Urothelium cell line (cell line): ENCODE results near the gene SYNJ2.
"Not testable (repeated sequence)": the region's sequence is repeated elsewhere in the genome, so short reads cannot be mapped to it uniquely, and the experiment has no call there.

ENCODE experiments used
- DNase-seq: peaks from one replicate; pipeline ENCODE4 v3.0.0; 2011; ENCODE audit warnings: low spot score, mixed read lengths
- FAIRE-seq: peaks from 2 replicates; lab custom pipeline; 2011; peaks lifted over from hg19 to GRCh38; lab: Jason Lieb, UNC

SYNJ2 gene, protein sequence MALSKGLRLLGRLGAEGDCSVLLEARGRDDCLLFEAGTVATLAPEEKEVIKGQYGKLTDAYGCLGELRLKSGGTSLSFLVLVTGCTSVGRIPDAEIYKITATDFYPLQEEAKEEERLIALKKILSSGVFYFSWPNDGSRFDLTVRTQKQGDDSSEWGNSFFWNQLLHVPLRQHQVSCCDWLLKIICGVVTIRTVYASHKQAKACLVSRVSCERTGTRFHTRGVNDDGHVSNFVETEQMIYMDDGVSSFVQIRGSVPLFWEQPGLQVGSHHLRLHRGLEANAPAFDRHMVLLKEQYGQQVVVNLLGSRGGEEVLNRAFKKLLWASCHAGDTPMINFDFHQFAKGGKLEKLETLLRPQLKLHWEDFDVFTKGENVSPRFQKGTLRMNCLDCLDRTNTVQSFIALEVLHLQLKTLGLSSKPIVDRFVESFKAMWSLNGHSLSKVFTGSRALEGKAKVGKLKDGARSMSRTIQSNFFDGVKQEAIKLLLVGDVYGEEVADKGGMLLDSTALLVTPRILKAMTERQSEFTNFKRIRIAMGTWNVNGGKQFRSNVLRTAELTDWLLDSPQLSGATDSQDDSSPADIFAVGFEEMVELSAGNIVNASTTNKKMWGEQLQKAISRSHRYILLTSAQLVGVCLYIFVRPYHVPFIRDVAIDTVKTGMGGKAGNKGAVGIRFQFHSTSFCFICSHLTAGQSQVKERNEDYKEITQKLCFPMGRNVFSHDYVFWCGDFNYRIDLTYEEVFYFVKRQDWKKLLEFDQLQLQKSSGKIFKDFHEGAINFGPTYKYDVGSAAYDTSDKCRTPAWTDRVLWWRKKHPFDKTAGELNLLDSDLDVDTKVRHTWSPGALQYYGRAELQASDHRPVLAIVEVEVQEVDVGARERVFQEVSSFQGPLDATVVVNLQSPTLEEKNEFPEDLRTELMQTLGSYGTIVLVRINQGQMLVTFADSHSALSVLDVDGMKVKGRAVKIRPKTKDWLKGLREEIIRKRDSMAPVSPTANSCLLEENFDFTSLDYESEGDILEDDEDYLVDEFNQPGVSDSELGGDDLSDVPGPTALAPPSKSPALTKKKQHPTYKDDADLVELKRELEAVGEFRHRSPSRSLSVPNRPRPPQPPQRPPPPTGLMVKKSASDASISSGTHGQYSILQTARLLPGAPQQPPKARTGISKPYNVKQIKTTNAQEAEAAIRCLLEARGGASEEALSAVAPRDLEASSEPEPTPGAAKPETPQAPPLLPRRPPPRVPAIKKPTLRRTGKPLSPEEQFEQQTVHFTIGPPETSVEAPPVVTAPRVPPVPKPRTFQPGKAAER (N-terminal part only)

DNA sequence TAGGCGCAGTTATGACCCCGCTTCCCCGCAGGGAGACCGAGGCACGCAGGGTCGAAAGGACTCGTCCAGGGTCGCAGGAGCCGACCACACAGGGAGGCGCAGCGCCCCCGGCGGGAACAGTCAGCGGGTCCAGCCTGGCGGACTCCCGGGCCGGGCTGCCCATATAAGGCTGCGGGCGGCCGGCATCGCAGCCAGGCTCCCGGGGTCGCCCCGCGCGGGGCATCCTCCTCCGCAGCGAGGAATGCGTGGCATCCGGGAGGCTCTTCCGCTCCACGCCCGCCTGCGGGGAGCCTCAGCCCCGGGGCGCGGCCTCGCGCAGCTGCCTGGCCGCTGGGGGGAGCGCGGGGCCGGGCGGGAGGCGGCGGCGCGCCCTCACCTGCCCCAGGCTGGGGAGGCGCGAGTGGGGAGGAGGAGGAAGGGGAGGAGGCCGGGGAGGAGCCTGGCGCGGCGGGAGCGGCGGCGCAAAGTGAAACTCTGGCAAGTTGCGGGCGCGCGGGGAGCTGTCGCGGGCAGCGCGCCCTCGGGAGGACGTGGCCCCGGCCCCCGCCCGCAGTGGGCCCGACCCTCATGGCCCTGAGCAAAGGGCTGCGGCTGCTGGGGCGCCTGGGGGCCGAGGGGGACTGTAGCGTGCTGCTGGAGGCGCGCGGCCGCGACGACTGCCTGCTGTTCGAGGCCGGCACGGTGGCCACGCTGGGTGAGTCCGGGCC, at the start of gene SYNJ2:
SYNJ2 (plus strand) TSS at position 469 of the 707 bp plus-strand sequence; CDS start at position 568, 99 bp downstream.
- FAIRE-seq, result peak; percentile 67
- peak; percentile 89 for DNase-seq

DNA sequence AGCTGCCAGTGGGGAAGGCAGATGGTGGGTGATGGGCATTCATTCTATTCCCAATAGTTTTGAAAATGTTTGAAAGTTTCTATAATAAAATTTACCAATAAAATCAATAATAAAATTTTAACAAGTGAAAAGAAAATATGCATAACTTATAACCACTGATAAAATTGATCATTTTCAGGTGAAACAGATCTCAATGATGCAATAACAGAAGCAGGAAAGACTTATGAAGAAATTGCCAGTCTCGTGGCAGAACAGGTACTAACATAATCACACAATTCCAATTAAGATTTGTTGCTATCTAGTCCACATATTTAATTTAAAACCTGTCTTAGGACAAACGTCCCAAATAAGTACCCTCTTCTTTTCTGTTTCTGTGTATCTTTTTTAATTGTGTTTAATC, 45.9 kb upstream of the SYNJ2 start:
- FAIRE-seq (no peak), DNase-seq (no peak)

DNA sequence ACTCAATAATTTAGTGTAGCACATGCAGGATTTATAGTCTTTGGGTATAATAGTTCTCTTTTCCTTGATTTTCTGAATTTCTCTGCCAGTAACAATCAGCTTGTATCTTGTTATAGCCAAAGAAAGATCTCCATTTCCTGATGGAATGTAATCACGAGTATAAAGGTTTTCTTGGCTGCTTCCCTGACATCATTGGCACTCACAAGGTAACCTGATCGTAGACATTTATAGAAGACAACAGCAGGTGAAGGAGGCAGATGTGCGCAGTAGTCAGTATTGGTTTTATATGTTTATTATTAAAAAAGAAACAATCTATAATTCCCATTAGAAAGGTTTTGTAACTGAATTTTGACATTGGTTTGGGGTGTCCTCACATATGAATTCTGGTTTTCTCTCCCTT, 44.3 kb upstream of the SYNJ2 start:
- no peak for DNase-seq
- no peak for FAIRE-seq

DNA sequence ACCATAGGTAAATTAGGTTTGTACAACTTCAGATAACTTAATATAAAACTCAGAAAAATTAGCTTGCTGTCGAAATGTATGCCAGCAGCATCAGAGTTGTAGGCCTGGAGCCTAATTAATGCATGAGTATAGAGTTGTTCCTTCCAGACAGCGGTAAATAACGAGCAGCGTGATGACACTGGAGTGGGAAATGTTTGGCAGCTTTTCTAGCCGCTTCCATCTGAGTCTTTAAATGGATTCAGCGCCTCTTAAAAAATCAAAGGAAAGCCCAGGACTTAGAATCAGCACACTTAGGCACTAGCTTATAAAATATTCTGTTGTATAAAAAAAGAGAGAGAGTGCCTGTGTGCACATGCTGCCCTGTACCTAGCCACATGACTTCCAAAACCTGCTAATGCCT, 43.7 kb upstream of the SYNJ2 start:
- FAIRE-seq, result no peak
- DNase-seq, result no peak

DNA sequence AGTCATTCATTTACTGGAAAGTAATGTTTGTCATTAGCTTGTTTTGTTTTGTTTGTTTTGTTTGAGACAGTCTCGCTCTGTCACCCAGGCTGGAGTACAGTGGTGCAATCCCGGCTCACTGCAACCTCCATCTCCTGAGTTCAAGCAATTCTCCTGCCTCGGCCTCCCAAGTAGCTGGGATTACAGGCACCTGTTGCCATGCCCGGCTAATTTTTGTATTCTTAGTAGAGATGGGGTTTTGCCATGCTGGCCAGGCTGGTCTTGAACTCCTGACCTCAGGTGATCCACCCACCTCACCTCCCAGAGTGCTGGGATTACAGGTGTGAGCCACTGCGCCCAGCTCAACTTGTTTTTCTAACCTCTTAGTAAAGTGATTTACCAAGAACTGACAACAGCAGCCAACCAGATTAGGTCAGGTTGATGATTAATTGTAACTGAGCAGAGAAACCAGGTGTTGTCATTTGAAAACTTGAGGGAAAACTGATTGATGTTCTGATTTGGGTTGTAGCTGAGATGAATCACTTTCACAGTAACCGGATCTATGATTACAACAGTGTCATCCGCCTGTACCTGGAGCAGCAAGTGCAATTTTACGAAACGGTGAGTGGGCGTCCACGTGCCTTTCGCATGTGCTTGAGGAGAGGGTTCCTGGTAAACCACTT, 41.2 kb upstream of the SYNJ2 start:
- not testable (repeated sequence) for FAIRE-seq, DNase-seq

DNA sequence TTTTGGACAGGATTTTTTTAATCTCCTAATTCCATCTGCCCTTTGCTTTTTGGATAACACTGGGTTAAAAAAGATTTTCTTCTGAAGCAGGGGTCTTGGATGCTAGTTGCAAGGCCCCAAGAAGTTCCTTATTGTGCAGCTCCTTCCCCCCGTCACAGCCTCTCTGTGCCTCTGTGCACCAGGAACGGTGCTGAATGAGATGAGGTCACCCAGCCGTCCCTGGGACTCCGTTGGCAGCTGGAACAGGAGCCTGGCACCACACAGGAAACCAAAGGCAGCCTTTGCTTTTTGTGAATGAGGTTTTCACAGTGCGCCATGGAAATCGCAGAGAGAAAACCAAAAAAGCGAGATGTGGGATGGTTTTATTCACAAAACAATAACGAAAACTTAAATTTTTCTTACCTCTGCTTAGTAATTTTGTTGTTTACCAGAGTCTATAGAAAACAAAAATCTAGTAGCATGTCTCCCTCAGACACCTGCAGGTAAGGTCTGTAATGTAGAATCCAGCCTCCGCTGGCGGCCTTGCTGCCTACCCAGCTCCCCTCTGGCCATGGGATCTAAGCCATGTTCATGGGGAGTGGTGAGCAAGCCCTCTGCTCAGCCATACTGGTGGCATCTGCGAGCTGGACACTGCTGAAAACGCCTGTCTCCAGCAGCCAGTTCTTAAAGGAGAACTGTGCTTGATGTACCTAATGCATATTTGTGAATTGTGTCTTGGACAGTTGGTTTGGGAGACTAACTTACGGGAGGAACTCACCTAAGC, 40.4 kb upstream of the SYNJ2 start:
- DNase-seq, result no peak
- no peak for FAIRE-seq

DNA sequence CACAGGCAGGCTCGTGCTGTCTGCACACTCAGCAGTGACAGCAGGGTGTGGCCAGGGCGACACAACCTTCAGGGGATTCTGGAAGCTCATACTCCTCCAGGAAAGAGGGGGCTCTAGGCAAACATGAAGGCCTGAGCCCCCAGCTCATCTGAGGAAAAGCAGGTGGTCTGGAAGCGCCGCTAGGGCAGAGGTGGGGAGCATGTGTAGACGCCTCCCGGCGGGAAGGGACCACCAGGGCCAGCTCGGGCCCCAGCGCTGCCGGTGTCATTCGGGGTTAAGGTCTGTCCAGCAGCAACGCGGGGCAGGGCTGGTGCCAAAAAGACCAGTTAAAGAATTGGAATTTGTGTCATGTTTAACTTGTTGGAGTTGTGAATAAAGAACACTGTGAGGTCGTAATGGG, 39.3 kb upstream of the SYNJ2 start:
- no peak for FAIRE-seq
- DNase-seq, result no peak

DNA sequence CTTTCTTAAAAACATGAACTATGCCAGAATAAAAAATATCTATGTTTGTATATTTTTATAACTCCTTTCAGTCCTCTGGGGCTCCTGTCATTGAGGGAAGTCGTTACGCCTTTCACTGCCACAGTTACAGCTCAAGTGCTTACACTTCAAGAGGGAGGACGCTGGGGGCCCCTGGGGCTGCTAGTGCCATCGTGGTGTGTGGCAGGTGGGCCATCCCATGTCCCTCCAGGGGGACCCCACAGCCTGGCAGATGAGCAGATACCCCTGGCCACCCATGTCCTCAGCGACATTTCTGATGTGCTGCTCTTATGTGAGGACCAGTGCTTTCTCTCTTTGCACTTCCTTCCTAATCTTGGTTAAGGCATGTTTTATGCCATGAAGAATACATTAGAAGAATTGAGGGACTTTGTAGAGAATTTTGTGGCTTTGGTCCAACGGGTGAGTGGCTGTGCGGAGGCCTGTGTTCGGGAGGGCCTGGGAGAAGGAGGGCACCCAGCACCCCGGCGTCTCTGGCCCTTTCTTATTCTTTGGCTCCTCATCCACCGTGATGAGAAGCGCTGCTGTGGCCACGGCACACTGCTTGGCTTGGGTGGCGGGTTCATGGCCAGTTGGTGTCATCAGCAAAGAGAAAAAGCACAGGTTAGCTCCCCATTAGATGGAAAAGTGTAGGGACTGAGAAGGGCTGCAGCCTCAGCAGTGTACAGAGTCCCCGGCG, 38.3 kb upstream of the SYNJ2 start:
- DNase-seq (no peak), FAIRE-seq (no peak)

DNA sequence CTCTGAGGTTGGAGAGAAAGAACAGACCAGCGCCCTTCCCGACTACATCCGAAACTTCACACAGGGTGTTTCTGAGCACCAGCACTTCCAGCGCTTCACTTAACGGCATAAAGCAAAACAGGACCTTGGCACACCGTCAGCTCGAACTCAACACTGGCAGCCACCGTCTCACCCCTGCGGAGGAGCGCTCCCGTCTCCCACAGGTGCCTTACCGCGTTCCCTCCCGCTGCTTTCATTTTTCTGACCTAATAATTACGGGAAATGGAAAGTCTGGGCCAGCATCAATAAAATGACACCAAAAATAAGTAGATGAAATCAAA, 37.7 kb upstream of the SYNJ2 start:
- FAIRE-seq, result no peak
- DNase-seq, result no peak

DNA sequence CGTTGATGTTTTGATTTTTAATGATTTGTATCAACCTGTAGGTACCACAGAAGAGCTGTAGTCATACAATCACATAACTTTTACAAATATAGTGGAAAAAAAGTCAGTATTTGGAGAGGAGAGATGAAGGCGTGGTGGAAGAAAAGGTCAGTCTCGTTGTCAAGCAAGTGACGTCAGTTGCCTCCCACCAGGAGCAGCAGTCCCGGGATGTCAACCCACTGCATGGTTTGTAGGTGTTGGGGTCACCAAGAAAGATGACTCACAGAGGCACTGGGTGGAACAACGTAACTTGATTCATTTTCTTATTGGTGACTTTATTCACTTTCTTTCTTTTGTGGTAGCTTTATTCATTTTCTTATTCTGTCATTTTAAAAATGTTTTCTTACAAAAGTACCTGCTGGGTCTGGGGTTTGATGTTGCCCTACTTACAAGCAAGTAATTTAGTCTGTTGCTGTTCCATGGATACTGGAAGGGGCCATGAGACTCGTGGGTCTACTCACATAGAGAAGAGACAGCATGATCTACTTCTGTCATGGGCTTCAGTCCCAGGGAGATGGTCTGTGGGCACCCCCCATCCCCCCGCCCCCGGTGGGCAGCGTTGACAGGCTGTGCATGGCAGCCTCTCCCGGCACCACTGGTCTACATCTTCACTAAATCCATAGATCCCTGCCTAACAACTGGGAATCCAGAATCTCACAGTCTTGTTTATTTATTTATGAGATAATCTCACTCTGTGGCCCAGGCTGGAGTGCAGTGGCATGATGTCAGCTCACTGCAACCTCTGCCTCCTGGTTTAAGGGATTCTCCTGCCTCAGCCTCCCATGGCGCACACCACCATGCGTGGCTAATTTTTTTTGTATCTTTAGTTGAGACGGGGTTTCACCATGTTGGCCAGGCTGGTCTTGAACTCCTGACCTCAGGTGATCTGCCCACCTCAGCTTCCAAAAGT, 36.4 kb upstream of the SYNJ2 start:
- FAIRE-seq (no peak), DNase-seq (no peak)

DNA sequence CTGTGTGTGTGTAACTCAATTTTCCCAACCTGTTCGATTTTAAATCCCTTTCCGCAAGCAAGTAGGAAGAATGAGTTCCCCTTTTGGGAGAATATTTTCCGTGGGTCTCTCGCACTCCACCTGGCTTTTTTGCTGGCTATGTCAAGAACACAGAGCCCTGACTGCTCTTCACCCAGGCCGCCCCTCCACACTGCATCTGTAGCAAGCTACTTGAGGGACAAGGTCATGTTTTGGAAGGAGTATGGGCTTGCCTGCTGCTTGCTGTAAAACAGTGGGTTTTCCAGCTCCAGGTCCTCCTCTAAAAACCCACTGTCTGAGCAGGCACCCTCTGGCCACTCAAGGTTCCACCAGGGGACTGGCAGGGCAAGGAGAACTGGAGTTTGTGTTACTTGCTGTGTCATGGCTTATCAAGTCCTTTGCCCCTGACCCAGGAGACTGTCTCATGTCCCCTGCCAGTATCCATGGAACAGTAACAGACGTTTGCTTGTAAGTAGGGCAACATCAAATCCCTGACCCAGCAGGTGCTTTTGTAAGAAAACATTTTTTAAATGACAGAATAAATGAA, 35.5 kb upstream of the SYNJ2 start:
- FAIRE-seq, result no peak
- DNase-seq, result no peak

DNA sequence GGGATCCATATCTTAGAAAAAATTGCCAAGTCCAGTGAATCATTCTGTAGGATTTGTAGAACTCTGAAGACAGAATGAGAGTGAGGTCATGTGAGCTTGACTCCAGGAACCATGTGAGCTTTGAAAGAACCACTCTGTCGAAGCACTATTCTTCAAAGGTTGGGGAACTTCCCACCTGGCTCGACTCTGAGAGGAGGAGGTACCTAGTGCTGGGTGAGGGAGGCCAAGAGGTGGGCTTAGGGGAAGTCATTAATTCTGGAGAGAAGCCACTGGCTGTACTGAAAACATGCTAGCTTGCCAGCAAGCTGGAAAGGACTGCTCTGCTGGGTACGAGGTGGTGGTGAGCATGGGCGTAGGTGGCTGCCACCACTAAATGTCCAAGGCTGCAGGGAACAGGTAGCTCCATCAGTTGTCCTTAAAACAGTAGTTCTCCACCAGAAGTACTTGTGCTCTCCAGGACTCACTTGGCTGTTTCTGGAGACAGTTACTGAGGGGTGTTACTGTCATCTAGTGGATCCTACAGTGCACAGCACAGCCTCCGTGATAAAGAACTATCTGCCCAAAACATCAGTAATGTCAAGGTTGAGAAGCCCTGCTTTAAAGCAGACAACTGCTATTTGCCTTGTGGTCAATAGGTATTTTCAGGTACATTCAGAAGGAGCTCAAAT, 34.7 kb upstream of the SYNJ2 start:
- FAIRE-seq (no peak), DNase-seq (no peak)

DNA sequence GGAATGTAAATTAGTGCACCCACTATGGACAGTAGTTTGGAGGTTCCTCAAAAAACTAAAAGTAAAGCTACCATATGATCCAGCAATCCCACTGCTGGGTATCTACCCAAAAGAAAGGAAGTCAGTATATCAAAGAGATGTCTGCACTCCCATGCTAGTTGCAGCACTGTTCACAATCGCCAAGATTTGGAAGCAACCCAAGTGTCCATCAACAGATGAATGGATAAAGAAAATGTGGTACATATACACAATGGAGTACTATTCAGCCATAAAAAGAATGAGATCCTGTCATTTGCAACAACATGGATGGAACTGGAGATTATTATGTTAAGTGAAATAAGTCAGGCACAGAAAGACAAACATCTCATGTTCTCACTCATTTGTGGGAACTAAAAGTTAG, 30.8 kb upstream of the SYNJ2 start:
- not testable (repeated sequence) for FAIRE-seq, DNase-seq

DNA sequence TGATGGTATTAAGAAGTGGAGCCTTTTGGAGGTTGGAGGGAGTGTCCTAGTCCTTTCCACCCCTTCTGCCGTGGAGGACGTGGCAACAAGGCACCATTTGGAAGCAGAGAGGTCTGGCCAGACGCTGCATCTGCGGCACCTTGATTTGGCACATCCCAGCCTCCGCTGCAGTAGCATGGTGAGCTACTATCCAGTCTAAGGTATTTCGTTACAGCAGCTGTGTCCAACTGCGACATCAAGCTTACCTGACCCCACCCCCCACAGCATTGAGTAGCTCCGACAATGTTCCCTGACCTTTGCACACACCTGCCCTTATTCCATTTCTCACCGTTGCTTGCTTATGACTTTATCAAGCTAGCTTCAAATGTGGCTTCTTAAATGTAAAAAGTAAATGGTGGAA, 29.8 kb upstream of the SYNJ2 start:
- DNase-seq, result no peak
- FAIRE-seq, result no peak

DNA sequence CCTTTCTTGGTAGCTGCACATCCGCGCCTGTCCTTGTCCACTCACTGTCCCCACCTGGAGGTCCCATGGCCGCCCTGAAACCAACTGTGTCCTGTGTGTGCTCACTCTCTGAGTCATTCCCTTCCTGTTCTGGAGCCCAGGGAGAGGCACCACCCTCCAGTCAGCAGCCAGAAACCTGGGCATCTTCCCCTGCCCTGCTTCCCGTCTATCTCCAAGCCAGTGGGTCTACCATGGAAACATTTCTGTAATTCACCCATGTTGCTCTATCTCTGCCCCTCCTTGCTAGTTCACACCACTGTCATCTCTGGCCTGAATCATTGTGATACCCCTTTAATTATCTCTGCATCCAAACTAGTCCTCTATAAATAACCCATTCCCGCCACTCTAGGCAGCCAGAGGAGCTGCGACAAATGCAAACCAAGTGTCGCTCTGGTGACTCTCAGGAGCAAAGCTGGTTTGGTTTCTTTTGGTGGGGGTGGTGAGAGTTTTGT, 28.8 kb upstream of the SYNJ2 start:
- FAIRE-seq, result no peak
- no peak for DNase-seq

DNA sequence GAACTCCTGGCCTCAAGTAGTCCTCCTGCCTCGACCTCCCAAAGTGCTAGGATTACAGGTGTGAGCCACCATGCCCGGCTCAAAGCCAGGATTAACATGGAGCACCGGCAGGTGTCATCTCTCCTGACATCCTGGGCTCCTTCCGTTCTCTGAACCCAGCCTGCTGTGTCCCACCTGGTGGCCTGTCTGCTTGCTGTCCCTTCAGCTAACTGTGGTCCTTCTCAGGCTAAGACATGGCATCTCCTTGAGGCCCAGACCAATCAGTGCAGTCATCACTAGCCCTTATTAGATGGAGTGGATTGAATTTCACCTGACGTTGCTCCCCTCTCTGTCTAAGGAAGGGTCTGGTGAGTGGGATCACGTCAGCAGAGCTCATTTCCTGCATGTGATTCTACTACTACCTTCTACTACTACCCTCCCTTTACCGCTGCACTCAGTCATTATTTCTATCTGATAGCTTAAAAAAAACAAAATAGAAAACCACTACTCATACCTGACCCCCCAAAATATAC, 28.0 kb upstream of the SYNJ2 start:
- FAIRE-seq, result no peak
- DNase-seq, result no peak
